ENCODE results near the gene PGF.

PGF gene

DNA sequence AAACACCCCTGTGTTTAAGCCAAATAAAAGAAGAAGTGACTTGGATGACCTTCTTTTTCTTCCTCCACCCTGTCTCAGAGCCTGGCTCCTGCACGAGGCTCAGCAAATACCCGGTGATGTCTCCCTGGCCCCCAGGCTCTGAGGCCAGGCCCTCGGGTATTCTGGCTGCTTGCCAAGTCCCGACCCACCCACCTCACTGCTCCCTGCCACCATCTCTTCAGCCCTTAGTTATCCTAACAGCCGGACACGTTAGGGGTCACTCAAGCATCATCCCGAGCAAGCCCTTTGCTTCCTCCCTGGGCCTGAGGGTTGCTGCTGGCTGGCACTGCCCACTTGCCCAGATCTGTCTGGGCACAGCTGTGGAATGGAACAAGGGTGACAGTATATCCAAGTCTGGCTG, 39.6 kb downstream of the PGF start:
- no peak for DNase-seq

DNA sequence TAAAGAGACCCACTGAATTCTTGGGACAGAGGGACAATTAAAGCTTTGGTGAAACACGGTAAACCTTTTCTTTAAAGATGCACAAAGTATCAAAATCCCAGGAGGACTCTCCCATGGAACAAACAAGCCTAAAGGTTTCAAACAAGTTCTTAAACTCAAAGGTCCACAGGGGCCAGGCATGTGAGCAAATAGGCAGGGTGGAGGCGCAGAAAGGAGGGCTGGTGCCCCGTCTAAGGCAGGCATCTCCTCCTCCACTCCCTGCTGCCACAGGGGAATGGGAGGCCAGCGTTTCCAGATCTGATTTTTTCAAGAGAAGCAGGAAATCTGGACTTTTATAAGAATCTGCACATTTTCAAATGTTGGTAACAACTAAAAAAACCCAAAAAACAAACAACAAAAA, 40.0 kb downstream of the PGF start:
- DNase-seq, result no peak

DNA sequence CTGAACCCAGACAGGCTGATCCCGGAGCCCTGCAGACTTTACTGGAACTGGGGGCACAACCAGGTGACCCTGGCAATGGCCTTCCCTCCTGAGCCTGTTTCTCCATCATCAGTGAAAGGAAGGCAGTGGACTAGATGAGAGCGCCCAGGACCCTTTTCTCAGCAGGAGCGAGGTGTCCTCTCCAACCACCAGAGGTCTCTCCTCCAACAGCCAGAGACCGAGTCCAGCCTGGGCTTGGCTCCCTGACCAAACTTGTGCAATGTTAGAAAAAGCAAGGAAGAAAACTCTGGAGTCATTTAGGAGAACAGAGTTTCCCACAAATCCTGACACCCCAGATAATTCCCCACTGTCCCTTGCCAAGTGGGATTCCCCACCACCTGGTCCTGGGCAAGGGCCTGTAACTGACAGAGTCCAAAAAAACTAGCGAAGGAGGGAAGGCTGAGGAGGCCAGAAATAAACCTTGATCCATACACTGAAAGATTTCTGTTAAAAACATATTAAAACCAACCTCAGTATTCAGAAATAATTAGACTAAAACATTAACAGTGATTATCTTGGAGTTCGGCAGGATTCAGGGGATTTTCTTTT, 41.3 kb downstream of the PGF start:
- DNase-seq, result no peak

DNA sequence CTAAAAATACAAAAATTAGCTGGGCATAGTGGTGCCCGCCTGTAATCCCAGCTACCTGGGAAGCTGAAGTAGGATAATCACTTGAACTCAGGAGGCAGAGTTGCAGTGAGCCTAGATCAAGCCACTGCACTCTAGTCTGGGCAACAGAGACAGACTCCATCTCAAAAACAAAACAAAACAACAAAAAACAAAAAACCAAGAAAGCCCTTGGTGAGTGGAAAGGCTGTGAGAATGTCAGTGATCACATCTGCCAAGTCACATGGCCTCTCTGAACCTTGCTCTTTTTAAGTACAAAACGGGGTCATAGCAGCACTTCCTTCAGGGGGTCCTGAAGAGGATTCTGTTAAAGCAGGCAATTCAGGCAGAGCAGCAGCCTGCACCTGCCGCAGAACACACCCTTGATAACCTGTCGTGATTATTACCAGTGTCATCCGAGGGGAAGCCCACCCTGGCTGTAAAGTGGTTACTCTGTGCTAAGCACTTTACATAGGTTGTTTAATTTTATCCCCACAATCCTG, 41.9 kb downstream of the PGF start:
- DNase-seq, result no peak

DNA sequence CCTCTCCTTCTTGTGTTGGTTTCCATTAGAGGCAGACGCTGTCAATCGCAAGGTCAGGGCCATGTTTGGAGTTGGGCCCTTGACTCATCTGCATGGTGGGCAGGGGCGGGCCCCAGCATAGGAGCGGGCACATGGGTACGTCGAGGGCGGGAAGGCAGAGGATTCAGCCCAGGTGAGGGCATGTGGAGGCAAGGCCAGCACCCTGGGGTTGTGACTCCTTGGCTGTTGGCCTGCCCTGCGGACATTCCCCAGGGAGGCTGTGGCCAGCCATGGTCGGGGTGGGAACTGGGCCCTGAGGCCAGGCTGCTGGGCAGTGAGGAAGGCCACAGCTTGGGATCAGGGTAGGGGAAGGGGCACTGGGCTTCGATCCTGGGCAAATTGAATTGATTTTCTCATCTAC, 42.6 kb downstream of the PGF start:
- DNase-seq, result no peak

DNA sequence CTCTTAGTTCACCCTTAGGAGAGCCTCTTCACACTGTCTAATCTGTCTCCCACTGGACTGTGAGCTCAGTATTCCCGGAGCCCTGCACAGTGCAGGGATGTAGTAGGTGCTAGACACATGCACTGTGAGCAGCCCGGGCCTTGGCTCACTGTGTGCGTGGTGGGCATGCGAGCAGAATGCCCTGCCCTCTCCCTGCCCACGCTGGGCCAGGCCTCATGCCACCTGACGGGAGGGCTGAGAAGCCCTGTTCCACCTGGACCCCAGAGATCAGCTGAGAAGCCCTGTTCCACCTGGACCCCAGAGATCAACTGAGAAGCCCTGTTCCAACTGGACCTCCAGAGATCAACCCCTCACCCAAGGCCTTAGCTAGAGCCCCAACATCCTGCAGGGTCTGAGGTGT, 43.3 kb downstream of the PGF start:
- DNase-seq, result no peak

DNA sequence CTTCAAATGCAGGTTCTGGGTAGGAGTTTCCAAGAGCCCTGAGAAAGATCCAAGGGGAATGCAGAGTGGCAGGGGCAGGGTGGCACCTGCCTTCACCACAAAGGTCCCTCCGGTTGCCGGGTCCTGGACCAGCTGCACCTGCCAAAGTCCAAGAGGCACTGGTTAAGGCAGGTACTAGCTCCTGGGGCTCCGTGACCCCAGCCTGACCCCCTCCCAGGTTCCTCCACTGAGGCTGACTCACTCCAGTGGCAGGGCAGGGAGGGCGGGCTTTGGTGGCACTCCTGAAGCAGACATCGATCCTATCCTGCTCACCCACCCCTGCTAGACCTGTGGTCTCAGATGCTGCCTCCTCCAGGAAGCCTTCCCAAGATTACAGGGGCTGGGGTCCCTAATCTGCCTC, 43.7 kb downstream of the PGF start:
- DNase-seq, result no peak

DNA sequence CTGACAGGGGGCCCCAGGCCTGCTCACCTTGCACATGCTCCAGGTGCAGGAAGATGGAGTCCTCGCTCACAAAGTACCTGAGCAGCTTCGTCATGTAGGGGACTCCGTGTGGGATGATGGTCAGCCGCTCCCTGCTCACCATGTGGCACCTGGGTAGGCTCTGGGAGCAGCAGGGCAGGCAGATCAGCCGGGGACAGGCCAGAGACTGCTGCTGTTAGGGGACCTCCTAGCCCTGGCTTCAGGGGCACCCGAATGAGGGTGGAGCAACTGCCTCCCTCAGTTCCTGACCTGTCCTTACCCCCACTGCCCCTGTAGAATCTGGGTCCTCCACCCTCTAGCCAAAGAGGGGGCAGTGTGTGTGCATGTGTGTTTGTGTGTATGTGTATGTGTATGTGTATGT, 44.2 kb downstream of the PGF start:
- no peak for DNase-seq

DNA sequence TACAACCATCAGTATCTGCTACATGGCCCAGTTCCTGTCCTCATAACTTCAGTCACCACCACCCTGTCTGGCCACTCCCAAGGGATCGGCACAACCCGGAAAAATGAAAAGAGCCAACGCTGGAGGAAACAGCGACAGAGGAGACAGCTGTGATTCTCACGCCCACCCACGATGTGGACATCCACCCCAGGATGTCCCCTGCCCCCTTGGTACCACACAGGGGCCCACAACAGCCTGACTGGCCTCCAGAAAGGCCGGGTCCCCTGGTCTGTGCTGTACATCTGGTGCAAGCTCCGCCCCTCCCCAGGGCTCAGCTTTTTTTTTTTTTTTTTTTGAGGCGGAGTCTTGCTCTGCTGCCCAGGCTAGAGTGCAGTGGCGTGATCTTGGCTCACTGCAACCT, 44.8 kb downstream of the PGF start:
- DNase-seq, result no peak

DNA sequence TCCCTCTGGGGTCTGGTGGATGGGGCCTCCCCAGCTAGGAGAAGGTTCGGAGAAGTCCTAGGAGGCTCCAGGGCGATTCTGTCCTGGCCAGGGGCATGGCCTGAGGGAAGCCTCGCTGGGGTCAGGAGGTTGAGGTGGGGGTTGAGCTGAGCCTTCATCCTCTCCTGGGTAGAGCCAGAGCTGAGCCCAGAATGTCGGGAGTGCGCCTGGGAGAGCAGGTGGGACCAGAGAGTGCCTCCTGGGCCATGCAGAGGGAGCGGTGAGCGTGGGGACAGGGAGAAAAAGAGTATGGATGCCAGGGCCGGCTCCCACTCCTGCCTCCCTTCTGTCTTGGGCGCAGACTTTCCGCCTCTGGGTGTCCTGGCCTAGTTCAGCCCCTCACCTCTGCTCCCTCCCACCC, 45.5 kb downstream of the PGF start:
- no peak for DNase-seq

DNA sequence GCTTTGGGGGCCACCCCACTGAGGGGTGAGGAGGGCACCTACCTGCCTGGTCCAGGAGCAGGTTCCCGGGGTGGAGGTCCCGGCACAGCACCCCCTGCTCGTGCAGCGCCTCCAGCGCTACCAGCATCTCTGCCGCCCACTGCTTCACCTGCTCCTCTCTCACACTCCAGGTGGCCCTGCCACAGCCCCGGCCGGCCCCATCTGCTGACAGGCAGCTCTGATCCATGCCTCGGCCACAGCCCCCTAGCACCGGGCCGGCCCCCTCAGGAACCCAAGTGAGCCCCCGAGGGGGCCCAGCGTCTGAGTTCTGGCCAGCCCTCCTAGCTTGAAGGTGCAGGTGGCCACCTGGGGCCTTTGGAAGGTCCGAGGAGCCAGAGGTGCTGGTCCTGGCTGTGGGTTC, 45.9 kb downstream of the PGF start:
- no peak for DNase-seq

DNA sequence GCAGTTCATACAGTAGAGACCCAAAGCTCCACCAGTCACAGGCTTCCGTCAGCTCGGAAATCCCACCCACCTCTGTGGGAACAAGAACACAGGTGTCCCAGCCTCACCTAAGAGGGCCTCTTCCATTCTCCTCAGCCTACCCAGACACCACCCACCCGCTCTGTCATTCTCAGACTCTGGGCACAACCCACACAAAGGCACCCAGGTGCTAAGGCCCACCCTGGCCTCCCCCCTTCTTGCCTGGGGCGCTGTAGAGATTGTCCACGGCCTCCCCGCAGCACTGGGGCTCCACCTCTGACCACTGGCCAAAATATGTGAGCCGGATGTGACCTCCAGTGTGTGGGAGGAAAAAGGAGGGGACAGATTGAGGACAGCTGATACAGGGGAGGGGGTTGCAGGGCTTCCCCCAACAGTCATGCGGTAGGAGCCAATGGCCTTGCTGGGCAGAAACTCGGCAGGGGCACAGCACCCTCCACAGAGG, 46.5 kb downstream of the PGF start:
- DNase-seq, result no peak

DNA sequence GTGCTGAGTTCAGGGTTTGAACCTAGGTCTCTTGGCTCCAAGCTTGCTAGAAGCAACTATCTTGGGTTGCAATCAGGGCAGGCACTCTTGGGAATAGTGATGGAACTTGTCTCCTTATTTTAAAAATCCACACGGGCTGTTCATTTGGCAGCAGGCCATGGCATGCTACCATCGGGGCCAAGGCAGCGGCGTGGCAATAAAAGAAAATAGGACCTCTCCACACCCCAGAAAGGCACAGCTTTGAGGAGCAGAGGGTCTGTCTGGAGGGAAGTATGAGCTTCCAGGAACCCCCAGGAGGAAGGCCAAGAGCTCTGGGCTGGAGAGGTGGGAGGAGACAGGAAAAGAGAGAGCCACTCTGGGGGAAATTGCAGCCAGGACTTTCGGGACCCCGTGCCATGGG, 47.7 kb downstream of the PGF start:
- no peak for DNase-seq

DNA sequence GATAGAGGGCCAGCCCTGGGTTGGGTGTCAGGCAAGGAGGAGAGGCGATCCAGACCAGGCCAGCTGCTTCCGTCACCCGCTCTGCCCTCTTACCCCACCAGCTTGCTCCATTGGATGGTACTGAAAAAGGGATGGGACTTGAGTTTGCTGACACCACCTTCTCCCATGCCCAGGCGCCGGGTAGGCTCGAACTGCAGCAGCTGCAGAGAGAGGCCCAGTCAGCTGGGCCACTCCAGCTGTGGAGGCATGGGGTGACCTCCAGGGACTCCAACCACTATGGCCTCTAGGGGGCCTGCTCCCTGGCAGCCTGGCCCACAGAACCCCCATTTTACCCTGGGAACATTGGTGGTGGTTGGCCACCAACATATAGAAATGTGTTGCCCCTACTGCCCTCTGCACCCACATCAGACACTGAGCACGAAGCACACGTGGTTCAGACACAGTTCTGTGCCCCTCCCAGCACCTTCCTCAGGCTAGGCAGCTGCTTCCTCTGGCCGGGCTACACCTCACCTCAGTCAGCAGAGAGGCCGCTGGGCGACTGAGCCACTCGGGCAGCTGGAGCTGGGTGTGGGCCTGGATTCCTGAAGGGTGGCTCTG, 48.4 kb downstream of the PGF start:
- no peak for DNase-seq

DNA sequence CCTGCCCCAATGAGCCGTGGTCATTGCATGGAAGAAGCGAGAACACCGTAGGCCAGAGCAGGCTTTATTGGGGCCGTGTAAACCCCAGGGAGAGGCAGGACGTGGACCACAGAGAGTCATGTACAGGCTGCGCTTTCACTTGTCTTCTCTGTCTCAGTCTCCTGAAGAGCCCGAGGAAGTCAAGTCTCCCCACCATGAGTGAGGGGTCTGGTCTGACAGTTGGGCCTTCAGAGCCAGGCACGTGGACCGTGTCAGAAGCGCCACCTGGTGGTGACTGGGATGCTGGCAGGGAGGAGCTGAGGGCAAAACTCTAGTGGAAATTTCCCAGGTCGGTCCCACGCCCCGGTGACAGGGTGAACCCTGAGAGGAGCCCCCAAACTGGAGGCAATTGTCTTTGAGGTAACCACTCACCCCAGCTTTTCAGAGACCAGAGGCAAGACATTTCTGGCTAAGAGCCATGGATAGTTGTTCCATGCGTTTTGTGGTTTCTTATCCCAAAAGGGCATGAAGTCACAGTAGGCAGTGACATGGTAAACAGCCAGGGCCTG, 49.7 kb downstream of the PGF start:
- DNase-seq, result peak; percentile 81

DNA sequence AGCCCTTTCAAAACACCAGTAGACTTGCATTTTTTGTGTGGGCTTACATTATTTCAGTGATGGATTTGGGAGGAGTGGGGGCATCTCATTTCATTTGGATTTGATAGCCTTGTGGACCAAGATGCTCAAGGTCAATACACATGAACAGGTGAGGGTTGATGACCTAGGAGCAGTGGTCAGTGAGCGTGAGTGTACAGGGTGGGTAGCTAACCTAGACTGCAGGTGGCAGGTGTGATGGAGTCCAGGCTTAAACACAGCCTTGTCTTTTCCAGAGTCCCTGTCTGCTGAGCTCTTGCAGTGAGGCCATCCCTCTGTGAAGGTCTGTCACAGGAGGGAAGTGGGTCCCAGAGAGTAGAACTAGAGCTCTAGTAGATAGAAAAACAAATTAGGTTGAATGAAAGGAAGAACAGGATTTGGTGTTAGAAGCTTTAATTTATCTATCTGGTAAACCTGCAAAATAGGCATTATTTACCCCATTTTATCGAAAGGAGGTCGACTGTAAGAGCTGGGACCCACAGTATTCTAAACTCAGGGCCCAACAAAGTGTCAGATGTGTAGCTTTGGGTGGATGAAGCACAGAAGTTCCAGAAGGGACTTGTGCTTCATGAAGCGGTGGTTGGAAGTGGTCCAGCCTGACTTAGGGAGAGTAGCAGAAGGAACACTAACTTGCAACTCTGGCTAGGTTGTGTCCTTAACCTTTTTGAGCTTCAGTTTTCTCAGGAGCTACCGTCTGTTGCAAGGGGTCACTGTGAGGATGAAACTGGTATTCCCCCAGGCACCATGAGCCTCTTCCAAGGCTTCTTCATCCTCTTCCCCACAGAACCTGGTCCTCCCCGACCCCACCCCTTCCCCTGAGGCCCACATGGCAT, 50.5 kb downstream of the PGF start:
- no peak for DNase-seq

DNA sequence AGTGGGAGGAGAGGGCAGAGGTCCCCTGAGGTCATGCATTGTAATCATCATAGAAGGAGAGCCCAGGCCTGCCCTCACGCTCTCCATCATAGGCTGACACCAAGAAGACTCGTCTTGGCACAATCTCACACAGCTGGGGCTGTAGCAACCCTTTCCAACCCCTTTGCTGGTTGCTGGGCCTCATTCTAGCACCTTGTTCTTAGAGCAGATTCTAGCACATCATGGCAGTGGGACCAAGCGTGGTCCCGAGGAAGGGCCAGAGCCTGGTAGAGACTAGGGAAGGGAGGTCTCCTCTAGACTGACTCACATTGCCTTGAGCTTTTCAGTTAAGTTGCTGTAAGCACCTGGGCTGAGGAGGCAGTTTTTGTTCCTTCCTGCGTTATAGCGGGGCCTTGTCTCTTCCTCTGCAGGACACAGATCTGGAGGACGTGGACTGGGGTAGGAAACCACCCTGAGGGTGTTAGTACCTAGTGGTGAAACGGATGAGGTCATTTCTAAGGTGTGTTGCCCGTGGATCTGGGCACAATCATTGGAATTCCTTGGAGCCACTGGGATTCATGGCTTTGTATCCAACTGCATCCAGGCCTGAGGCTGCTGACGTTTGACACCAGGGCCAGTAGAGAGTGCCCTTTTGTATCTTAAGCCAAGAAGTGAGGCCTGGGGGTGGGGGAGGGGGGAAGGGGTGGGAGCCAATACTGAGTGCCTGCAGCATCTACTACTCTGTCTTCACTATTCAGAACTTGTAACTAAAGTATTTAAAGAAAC, 52.3 kb downstream of the PGF start:
- no peak for DNase-seq

DNA sequence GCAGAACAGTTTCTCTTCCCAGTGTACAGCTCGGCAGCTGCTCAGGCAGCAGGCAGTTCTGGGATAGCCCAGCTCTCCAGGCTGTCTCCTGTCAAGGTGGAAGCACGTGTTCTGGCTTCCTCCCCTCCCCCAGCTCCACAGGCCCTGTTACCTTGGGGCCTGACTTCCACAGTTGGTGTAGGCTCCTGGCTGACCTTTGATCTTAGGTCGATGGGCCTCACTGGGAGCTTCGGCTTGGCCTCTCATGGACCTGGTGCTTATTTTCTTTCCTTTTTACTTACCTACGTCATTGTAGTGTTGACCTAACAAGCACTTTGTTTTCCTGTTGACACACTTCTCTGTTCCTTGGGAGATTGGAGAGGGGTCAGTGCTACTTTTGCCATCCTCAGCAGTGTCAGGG, 56.7 kb downstream of the PGF start:
- DNase-seq, result no peak

DNA sequence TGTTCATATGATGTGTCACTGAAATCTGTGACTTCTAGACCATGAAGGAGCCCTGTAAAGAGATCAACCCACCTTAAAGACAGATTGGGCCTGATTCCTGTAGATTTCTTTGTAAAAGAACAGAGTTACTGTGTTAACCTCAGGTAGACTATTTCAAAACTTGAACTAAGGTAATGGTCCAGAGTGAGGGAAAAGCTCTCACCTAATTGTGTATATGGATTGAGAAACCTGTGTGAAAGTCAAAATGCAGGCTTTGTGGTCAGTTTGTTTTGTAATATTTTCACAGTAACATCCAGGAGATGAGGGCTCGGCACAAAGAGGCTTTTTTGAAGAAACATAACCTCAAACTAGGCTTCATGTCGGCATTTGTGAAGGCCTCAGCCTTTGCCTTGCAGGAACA, 57.3 kb downstream of the PGF start:
- DNase-seq, result no peak

DNA sequence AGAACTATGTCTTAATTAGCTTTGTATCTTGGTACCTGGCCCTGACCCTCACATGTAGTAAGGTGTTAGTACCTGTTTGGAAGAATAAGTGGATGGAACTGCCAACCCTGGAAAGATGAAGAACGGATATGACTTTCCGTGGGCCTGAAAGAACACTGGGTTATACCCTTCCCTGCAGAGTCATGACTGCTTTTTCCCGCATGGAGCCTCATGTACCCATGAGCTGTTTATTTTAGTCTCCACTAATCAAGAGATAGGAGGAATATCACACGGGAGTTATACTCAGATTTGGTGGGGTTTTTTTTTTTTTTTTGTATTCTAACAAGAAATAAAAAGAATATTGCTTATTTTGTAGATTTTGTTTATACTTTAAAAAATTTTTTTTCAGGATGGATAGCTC, 57.8 kb downstream of the PGF start:
- DNase-seq, result no peak

DNA sequence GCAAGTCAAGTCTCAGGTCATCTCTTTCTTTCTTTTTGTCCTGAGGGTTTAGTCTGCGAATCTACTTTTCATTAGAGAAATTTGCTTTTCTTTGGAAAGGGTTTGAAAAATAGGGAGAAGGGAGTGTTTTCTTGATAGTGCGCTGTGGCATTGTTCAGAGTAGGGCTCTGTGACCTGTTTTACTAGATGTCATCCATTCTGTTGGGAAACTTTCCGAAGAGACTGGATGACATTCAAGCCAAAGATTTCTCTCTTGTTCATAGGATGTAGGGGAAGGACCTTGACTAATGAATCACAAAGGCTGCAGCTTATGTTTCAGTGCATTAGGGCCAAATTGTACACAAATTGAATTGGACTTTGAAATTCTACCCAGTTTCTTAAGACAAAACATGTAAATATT, 59.0 kb downstream of the PGF start:
- DNase-seq, result no peak

DNA sequence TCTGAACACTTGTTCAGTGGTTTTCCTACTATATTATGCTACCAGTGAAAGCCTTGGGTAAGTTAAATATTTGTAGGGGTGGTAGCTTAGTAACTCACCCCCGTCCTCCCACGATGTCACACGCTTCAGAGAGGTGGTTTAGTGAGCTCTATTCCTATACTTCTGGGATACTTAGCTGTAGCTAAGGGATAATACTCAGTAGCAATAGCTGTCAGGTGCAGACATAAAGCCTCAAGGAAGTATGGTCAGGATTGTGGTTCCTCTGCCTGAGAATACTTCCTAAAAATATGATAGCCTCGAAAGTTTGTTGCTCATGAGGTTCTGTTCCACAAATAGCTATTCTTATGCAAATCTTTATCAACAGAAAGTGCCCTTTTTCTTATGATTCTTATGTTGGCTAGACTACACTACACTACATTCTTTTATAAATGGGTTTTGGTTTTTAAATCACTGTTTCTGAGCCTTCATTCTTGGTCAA, 61.7 kb downstream of the PGF start:
- no peak for DNase-seq

DNA sequence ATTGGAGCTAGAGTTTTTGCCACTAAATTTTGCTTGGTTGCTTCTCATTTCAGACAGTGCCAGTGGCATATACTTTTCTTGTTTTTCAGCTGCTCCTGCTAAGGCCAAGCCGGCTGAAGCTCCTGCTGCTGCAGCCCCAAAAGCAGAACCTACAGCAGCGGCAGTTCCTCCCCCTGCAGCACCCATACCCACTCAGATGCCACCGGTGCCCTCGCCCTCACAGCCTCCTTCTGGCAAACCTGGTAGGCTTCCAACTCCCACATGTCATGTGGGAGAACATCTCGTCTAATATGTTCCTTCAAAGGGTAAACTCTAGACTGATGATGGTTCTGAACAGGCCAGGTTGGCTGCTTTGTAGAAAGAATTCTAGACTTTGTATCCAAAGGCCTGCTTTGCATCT, 62.7 kb downstream of the PGF start:
- no peak for DNase-seq

Data from activated gamma-delta T cell treated with Interleukin-2 at 50 U/mL for 16 hours (primary cell).